Kidney tubule cell (primary cell): ENCODE measurements around the gene PCDHA6.
"Not testable (repeated sequence)": the region's sequence is repeated elsewhere in the genome, so short reads cannot be mapped to it uniquely, and the experiment has no call there.

Experiments
- DNase-seq: peaks from one replicate; pipeline ENCODE4 v3.0.0-alpha.2; 2018; ENCODE audit warnings: low spot score

Gene PCDHA6

GRCh38 chr5:140827704-140828361, at the start of gene PCDHA6:
TSS of gene PCDHA6 (plus strand) at chr5:140827960. CDS start at chr5:140828092, 132 bp downstream.
- DNase-seq = peak; percentile 23

- no peak for DNase-seq
These were observed 47.2 kb upstream of the PCDHA6 start for GRCh38 chr5:140780512-140780911.

- peak; percentile 21 for DNase-seq
These were observed 41.7 kb upstream of the PCDHA6 start, which contains the start of gene PCDHA1 for GRCh38 chr5:140785905-140786686. TSS of gene PCDHA1 (plus strand) at chr5:140786140.

- not testable (repeated sequence) for DNase-seq
These were observed 40.3 kb upstream of the PCDHA6 start for GRCh38 chr5:140787422-140787821.

GRCh38 chr5:140787849-140788504, 39.8 kb upstream of the PCDHA6 start:
- DNase-seq = not testable (repeated sequence)

- no peak for DNase-seq
These were observed 36.7 kb upstream of the PCDHA6 start for GRCh38 chr5:140791089-140791488.

GRCh38 chr5:140794595-140795258, 33.0 kb upstream of the PCDHA6 start, which contains the start of gene PCDHA2:
TSS of gene PCDHA2 (plus strand) at chr5:140794852.
- peak; percentile 18 for DNase-seq

GRCh38 chr5:140795259-140795641, 32.5 kb upstream of the PCDHA6 start:
- peak; percentile 27 for DNase-seq

GRCh38 chr5:140796072-140796717, 31.6 kb upstream of the PCDHA6 start:
- DNase-seq = not testable (repeated sequence)

GRCh38 chr5:140796718-140797095, 31.1 kb upstream of the PCDHA6 start:
- DNase-seq = no peak

- DNase-seq = peak; percentile 41
These were observed 26.8 kb upstream of the PCDHA6 start, which contains the start of gene PCDHA3 for GRCh38 chr5:140800816-140801493. TSS of gene PCDHA3 (plus strand) at chr5:140801057.

GRCh38 chr5:140801494-140801841, 26.3 kb upstream of the PCDHA6 start:
- DNase-seq = peak; percentile 12

GRCh38 chr5:140802381-140802780, 25.4 kb upstream of the PCDHA6 start:
- DNase-seq = not testable (repeated sequence)

- DNase-seq = no peak
These were observed 24.9 kb upstream of the PCDHA6 start for GRCh38 chr5:140802781-140803271.

GRCh38 chr5:140806834-140807775, 20.7 kb upstream of the PCDHA6 start, which contains the start of gene PCDHA4:
TSS of gene PCDHA4 (plus strand) at chr5:140807068.
- DNase-seq = peak; percentile 53

- not testable (repeated sequence) for DNase-seq
These were observed 19.4 kb upstream of the PCDHA6 start for GRCh38 chr5:140808241-140808888.

- no peak for DNase-seq
These were observed 18.9 kb upstream of the PCDHA6 start for GRCh38 chr5:140808889-140809291.

- peak; percentile 45 for DNase-seq
These were observed 6.1 kb upstream of the PCDHA6 start, which contains the start of gene PCDHA5 for GRCh38 chr5:140821375-140822280. TSS of gene PCDHA5 (plus strand) at chr5:140821613.
